PC-9 (cell line): ENCODE data around the gene UTP25. TPM values are rescaled to one million over a fixed set of nuclear protein-coding genes. Genes with fewer than 3 reads are reported as not detected.

ENCODE experiments used
- total RNA-seq: library from RNA; stranded (reverse); gene quantifications from 2 replicates; pipeline ENCODE4 v1.2.3, GENCODE V29; 2021

Gene UTP25
- total RNA-seq, 1 experiment from 2014 or later = 9.3 TPM

Other genes with a start within 250 kb of the UTP25 start
- not detected in 2 replicates for gene CAMK1G, start 244.3 kb upstream of the UTP25 start, total RNA-seq
- gene LAMB3, start 175.5 kb upstream of the UTP25 start, total RNA-seq = 90.0 and 142 TPM in 2 replicates
- 2.4 and 4.9 TPM in 2 replicates for gene G0S2, start 152.6 kb upstream of the UTP25 start, total RNA-seq
- not detected in 2 replicates for gene HSD11B1, start 123.1 kb upstream of the UTP25 start, total RNA-seq
- gene TRAF3IP3, start 71.9 kb upstream of the UTP25 start, total RNA-seq = not detected in 2 replicates
- gene C1orf74, start 43.4 kb upstream of the UTP25 start, total RNA-seq = 4.1 and 5.0 TPM in 2 replicates
- 46.5 and 50.9 TPM in 2 replicates for gene IRF6, start 21.8 kb upstream of the UTP25 start, total RNA-seq
- gene SYT14, start 110.2 kb downstream of the UTP25 start, total RNA-seq = 0.80 and 1.4 TPM in 2 replicates